Liver (tissue), 9 donors: ENCODE data around the gene XKR7. TPM values are rescaled to one million over a fixed set of nuclear protein-coding genes. Genes with fewer than 3 reads are reported as not detected.

ENCODE experiments used
- DNase-seq: peaks from one replicate; pipeline ENCODE4 v3.0.0-alpha.2; 2017; ENCODE audit warnings: low spot score
- H3K27ac ChIP-seq, 2 donors: one replicate each; pipeline ENCODE4 v1.7.0; 2013; ENCODE audit warnings: inconsistent platforms in 2 of 2, low read length in 2 of 2, control low read depth in 1 of 2, low read depth in 1 of 2, mild to moderate bottlenecking in 1 of 2
- H3K27me3 ChIP-seq, 4 donors: one replicate each; pipeline versions ENCODE4 v1.6.1 to v1.7.0; 2013; ENCODE audit warnings: low read length in 3 of 4, inconsistent platforms in 1 of 4, mild to moderate bottlenecking in 1 of 4, moderate library complexity in 1 of 4; ENCODE audit not compliant: control insufficient read depth in 4 of 4, insufficient read depth in 4 of 4
- H3K36me3 ChIP-seq, 4 donors: one replicate each; pipeline versions ENCODE4 v1.6.1 to v1.7.0; 2013; ENCODE audit warnings: low read length in 3 of 4, mild to moderate bottlenecking in 3 of 4, low read depth in 1 of 4, moderate library complexity in 1 of 4; ENCODE audit not compliant: control insufficient read depth in 4 of 4, insufficient read depth in 3 of 4
- H3K4me1 ChIP-seq, 4 donors: one replicate each; pipeline versions ENCODE4 v1.6.1 to v1.7.0; 2013; ENCODE audit warnings: low read length in 3 of 4, mild to moderate bottlenecking in 3 of 4, moderate library complexity in 1 of 4; ENCODE audit not compliant: control insufficient read depth in 4 of 4, insufficient read depth in 4 of 4
- H3K4me3 ChIP-seq, 3 donors: one replicate each; pipeline versions ENCODE4 v1.6.1 to v1.7.0; 2013; ENCODE audit warnings: low read length in 3 of 3, control low read depth in 1 of 3, low read depth in 1 of 3, mild to moderate bottlenecking in 1 of 3
- H3K9ac ChIP-seq, 2 donors: one replicate each; pipeline ENCODE4 v1.7.0; 2013; ENCODE audit warnings: low read length in 2 of 2, mild to moderate bottlenecking in 2 of 2, moderate library complexity in 2 of 2, control low read depth in 1 of 2, low read depth in 1 of 2
- H3K9me3 ChIP-seq, 4 donors: one replicate each; pipeline versions ENCODE4 v1.6.1 to v1.7.0; 2013; ENCODE audit warnings: low read length in 3 of 4; ENCODE audit not compliant: control insufficient read depth in 4 of 4
- CTCF ChIP-seq: fragments of 150-350 bp; IDR thresholded peaks from 2 replicates; pipeline ENCODE4 v1.5.1; 2017; ENCODE audit warnings: improper control_type of control experiment, low read depth, low read length; ENCODE audit not compliant: missing input control
- EGR1 ChIP-seq, 2 donors: IDR thresholded peaks; 2 replicates each; pipeline ENCODE4 v1.6.1; 2016 to 2018; ENCODE audit warnings: antibody characterized with exemption in 2 of 2, low read depth in 2 of 2
- FOXA2 ChIP-seq: IDR thresholded peaks from 2 replicates; pipeline ENCODE4 v1.6.1; 2016; ENCODE audit warnings: antibody characterized with exemption
- GABPA ChIP-seq, 2 donors: IDR thresholded peaks in 1 of 2; conservative IDR thresholded peaks in 1 of 2; 2 replicates each; pipeline ENCODE4 v1.6.1; 2016; ENCODE audit warnings: antibody characterized with exemption in 2 of 2, mild to moderate bottlenecking in 1 of 2, moderate library complexity in 1 of 2
- HNF4A ChIP-seq, 2 donors: conservative IDR thresholded peaks; 2 replicates each; pipeline ENCODE4 v1.6.1; 2016; ENCODE audit warnings: antibody characterized with exemption in 2 of 2, mild to moderate bottlenecking in 2 of 2
- HNF4G ChIP-seq: IDR thresholded peaks from 2 replicates; pipeline ENCODE4 v1.6.1; 2016; ENCODE audit warnings: antibody characterized with exemption
- JUND ChIP-seq, 2 donors: IDR thresholded peaks; 2 replicates each; pipeline ENCODE4 v1.6.1; 2016; ENCODE audit warnings: antibody characterized with exemption in 2 of 2
- NR2F2 ChIP-seq: IDR thresholded peaks from 2 replicates; pipeline ENCODE4 v1.6.1; 2016; ENCODE audit warnings: antibody characterized with exemption
- RAD21 ChIP-seq, 2 donors: IDR thresholded peaks; 2 replicates each; pipeline ENCODE4 v1.6.1; 2016; ENCODE audit warnings: antibody characterized with exemption in 2 of 2, mild to moderate bottlenecking in 2 of 2
- REST ChIP-seq: IDR thresholded peaks from 2 replicates; pipeline ENCODE4 v1.6.1; 2016; ENCODE audit warnings: antibody characterized with exemption, mild to moderate bottlenecking
- RXRA ChIP-seq, 2 donors: IDR thresholded peaks; 2 replicates each; pipeline ENCODE4 v1.6.1; 2017 to 2018; ENCODE audit warnings: antibody characterized with exemption in 2 of 2, mild to moderate bottlenecking in 1 of 2
- SP1 ChIP-seq: IDR thresholded peaks from 2 replicates; pipeline ENCODE4 v1.6.1; 2018; ENCODE audit warnings: antibody characterized with exemption, mild to moderate bottlenecking
- TAF1 ChIP-seq: conservative IDR thresholded peaks from 2 replicates; pipeline ENCODE4 v1.6.1; 2016; ENCODE audit warnings: antibody characterized with exemption, mild to moderate bottlenecking
- YY1 ChIP-seq: IDR thresholded peaks from 2 replicates; pipeline ENCODE4 v1.6.1; 2016; ENCODE audit warnings: antibody characterized with exemption, mild to moderate bottlenecking
- ZBTB33 ChIP-seq: IDR thresholded peaks from 2 replicates; pipeline ENCODE4 v1.6.1; 2016; ENCODE audit warnings: antibody characterized with exemption
- WGBS: extraction: QIAGEN DNeasy Blood & Tissue Kit; methylation state at CpG from one replicate; pipeline ENCODE4 v1.1.7; 2013; 5-methylcytosine and 5-hydroxymethylcytosine counted together
- polyA plus RNA-seq, 2 donors: library from polyadenylated mRNA; stranded (reverse) in 1 of 2; unstranded in 1 of 2; fragments of 200-250 nt in 1 of 2; fragments of >200 nt in 1 of 2; fragmentation: Nextera tagmentation in 1 of 2; extraction: Ambion mirVana in 1 of 2; gene quantifications; one replicate each; pipeline versions ENCODE4 v1.2.1 to v1.2.3, GENCODE V29; 2013 to 2015
- total RNA-seq, 2 donors: library from RNA; depleted of rRNA; stranded (reverse); fragments of >200 nt; gene quantifications; one replicate each; pipeline ENCODE4 v1.2.3, GENCODE V29; 2014
- TF ChIP-seq, protein P1 (sequence below): IDR thresholded peaks from 2 replicates; pipeline ENCODE4 v1.6.1; 2016; ENCODE audit warnings: antibody characterized with exemption
- TF ChIP-seq, protein P2 (sequence below): IDR thresholded peaks from 2 replicates; pipeline ENCODE4 v1.6.1; 2016; ENCODE audit warnings: antibody characterized with exemption
- donor health status: healthy.
- donor health status: healthy.
- donor health status: healthy.
- donor health status: healthy.
- donor health status: healthy.

Gene XKR7
- total and polyA plus RNA-seq, 4 donors, result under 0.01 to 0.05 TPM; not detected in 2

GRCh38 chr20:32040142-32040953 is 72.4 kb downstream of the XKR7 start:
- no peak for TF ChIP-seq RXRA (IDR thresholded peaks at IDR 0.05)
- no peak for TF ChIP-seq HNF4G
- no peak for TF ChIP-seq REST
- TF ChIP-seq YY1, result no peak
- TF ChIP-seq ZBTB33, result no peak
- no peak for TF ChIP-seq NR2F2
- no peak for TF ChIP-seq EGR1 (IDR thresholded peaks at IDR 0.05; ENCODE audit: low read depth in 2 of 2)
- WGBS, result 58% methylated on average over 10 of the region's 10 CpGs
- Histone ChIP-seq H3K4me1 (no peaks in the 10 kb centered on the region), H3K9ac (no peak overlapping the region), H3K36me3 (no peaks in the 10 kb centered on the region), H3K4me3 (no peak overlapping the region), H3K27ac (peak overlapping the region; percentile 4 to 26), H3K27me3 (peaks cover 0 to 4% (median 2%) of the 10 kb centered on the region in 4 donors), H3K9me3 (no peaks in the 10 kb centered on the region)
- no peak for DNase-seq

DNA sequence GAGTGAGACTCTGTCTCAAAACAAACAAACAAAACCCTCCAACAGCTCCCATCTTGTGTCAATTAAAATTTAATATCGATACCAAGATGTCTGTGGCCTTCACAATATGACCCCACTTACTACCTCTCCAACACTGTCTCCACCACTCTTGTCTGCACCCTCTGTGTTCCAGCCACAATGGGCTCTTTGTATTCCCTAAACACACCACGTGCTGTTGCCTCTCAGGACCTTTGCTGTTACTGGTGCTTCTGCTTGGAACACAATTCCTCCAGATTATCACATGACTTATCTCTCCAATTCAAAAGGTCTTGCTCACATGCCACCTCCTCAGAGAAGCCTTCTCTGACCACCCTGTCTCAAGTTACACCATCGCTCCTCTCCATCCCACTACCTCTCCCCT is 78.0 kb downstream of the XKR7 start:
- whole genome bisulfite sequencing, result 76% methylated on average over 3 of the region's 3 CpGs
- Histone ChIP-seq H3K9me3 (no peaks in the 10 kb centered on the region), H3K36me3 (no peaks in the 10 kb centered on the region)
- TF ChIP-seq HNF4A (conservative IDR thresholded peaks at IDR 0.05) (no peak), GABPA (IDR thresholded peaks at IDR 0.05 in 1 of 2, conservative IDR thresholded peaks at IDR 0.05 in 1 of 2) (no peak), EGR1 (IDR thresholded peaks at IDR 0.05; ENCODE audit: low read depth in 2 of 2) (no peak), SP1 (no peak), YY1 (no peak), TAF1 (no peak), REST (no peak), NR2F2 (no peak), HNF4G (no peak), ZBTB33 (no peak), JUND (IDR thresholded peaks at IDR 0.05) (no peak), FOXA2 (no peak), RAD21 (IDR thresholded peaks at IDR 0.05) (no peak), CTCF (no peak)
- TF ChIP-seq, protein P1, sequence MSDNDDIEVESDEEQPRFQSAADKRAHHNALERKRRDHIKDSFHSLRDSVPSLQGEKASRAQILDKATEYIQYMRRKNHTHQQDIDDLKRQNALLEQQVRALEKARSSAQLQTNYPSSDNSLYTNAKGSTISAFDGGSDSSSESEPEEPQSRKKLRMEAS, result no peak
- TF ChIP-seq, protein P2, sequence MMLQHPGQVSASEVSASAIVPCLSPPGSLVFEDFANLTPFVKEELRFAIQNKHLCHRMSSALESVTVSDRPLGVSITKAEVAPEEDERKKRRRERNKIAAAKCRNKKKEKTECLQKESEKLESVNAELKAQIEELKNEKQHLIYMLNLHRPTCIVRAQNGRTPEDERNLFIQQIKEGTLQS, result no peak

More for the DNA sequence above, 78.0 kb downstream of the XKR7 start:
- H3K27me3 ChIP-seq, result peaks cover 0 to 8% (median 0%) of the 10 kb centered on the region in 4 donors
- H3K4me3 ChIP-seq, result no peak overlapping the region
- DNase-seq, result no peak
- no peaks in the 10 kb centered on the region for H3K4me1 ChIP-seq
- H3K9ac ChIP-seq, result no peak overlapping the region
- H3K27ac ChIP-seq, result no peak overlapping the region
